ENCODE data around the gene GATM. TPM values are rescaled to one million over a fixed set of nuclear protein-coding genes. Genes with fewer than 3 reads are reported as not detected.
"Not testable (repeated sequence)": the region's sequence is repeated elsewhere in the genome, so short reads cannot be mapped to it uniquely, and the experiment has no call there.

The GATM gene
- total and polyA plus RNA-seq, 2 donors (not counting 1 experiment from before 2014, with no cell fraction given) = 0.07 to 0.17 TPM

DNA sequence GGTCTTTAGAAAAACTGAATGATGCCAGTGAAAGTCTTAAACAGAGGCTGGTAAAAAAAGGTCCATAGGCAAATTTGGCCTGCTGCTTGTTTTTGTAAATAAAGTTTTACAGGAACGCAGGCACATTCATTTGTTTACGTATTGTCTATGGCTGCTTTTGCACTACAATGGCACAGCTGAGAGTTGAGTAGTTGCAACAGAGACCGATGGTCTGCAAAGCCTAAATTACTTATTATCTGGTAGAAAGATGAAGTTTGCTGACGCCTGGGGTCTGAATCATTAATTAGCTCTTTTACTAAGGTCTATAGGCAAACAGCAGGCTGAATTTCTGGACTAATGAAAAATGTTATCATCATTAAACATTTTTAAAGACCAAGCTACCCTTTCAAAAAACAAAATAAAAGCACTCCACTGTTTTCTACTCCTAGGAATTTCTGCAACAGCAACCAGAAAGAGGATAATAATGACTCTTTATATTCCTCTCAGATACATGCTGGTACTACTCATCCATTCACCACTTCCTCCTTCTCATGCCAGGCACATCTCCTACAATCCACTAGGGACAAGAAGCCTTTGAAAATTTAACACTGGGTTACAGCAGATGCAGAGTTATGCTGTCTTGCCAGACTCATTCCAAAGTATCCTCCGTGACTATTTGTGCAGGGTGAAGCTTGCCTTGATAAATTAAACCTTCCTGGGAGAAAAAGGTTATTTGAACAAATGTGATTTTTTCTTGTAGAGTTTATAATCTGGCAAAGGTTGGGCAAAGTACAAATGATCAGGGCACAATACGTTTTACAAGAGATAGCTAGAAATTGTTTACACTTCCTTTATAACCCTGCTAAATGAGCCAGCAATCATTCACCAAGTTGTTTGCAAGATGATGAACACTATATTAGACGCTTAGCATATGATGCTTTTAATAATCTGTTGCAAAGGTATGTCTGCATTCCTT lies 6.0 kb downstream of the GATM start:
- Histone ChIP-seq H3K9me3 (ENCODE audit: control insufficient read depth, insufficient read depth, low read depth, low read length) (no peaks in the 10 kb centered on the region), H3K4me1 (ENCODE audit: control insufficient read depth, extremely low read depth, insufficient read depth, low read length) (no peaks in the 10 kb centered on the region), H3K4me2 (ENCODE audit: extremely low read depth, insufficient read depth, low read length) (no peak overlapping the region), H3K9ac (ENCODE audit: insufficient read depth, low read length) (no peak overlapping the region), H4K20me1 (ENCODE audit: control insufficient read depth, extremely low read depth, insufficient read depth, low read length) (no peaks in the 10 kb centered on the region), H2AFZ (ENCODE audit: low read length) (no peak overlapping the region), H3K27ac (ENCODE audit: insufficient read depth, low read length) (no peak overlapping the region), H3K36me3 (ENCODE audit: control insufficient read depth, insufficient read depth, low read length) (no peaks in the 10 kb centered on the region), H3K27me3 (ENCODE audit: control insufficient read depth, insufficient read depth, low read length) (peaks cover 11% of the 10 kb centered on the region), H3K4me3 (replicated peaks in 1 of 4; ENCODE audit: control extremely low read depth in 1 of 4, insufficient read depth in 1 of 4, low read depth in 3 of 4, low read length in 4 of 4) (no peak overlapping the region), H3K79me2 (ENCODE audit: control insufficient read depth, insufficient read depth, low read length) (no peaks in the 10 kb centered on the region)
- TF ChIP-seq, protein P1, sequence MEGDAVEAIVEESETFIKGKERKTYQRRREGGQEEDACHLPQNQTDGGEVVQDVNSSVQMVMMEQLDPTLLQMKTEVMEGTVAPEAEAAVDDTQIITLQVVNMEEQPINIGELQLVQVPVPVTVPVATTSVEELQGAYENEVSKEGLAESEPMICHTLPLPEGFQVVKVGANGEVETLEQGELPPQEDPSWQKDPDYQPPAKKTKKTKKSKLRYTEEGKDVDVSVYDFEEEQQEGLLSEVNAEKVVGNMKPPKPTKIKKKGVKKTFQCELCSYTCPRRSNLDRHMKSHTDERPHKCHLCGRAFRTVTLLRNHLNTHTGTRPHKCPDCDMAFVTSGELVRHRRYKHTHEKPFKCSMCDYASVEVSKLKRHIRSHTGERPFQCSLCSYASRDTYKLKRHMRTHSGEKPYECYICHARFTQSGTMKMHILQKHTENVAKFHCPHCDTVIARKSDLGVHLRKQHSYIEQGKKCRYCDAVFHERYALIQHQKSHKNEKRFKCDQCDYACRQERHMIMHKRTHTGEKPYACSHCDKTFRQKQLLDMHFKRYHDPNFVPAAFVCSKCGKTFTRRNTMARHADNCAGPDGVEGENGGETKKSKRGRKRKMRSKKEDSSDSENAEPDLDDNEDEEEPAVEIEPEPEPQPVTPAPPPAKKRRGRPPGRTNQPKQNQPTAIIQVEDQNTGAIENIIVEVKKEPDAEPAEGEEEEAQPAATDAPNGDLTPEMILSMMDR (conservative IDR thresholded peaks at IDR 0.05 in 1 of 2, IDR thresholded peaks at IDR 0.05 in 1 of 2; ENCODE audit: low read depth in 1 of 2, low read length in 2 of 2) = no peak
- TF ChIP-seq EZH2 (IDR thresholded peaks at IDR 0.05; ENCODE audit: low read length, missing control alignments) = no peak
- no peak for DNase-seq (ENCODE audit: low read depth in 2 of 2)

DNA sequence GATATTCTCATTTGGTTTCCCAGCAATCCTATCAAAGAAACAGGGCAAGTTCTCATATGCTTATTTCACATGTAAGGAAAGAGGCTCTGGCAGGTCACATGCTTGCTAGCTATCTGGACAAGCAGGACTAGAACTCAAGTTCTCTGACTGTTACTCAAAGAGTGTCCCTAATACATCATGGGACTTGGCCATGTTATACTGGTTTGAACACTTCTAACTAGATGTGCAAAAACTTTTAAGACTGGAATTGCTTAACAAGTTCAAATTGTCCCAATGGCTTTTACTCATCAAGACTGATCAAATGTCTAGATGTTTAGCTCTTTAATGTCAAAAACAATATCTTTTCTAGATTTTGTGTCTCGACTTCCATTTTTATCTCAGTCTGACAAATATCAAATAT lies 6.8 kb downstream of the GATM start:
- Histone ChIP-seq H3K4me2 (ENCODE audit: extremely low read depth, insufficient read depth, low read length) (no peak overlapping the region), H2AFZ (ENCODE audit: low read length) (no peak overlapping the region), H3K79me2 (ENCODE audit: control insufficient read depth, insufficient read depth, low read length) (no peaks in the 10 kb centered on the region), H3K36me3 (ENCODE audit: control insufficient read depth, insufficient read depth, low read length) (no peaks in the 10 kb centered on the region), H4K20me1 (ENCODE audit: control insufficient read depth, extremely low read depth, insufficient read depth, low read length) (no peaks in the 10 kb centered on the region), H3K4me1 (ENCODE audit: control insufficient read depth, extremely low read depth, insufficient read depth, low read length) (no peaks in the 10 kb centered on the region), H3K27me3 (ENCODE audit: control insufficient read depth, insufficient read depth, low read length) (peaks cover 4% of the 10 kb centered on the region), H3K4me3 (replicated peaks in 1 of 4; ENCODE audit: control extremely low read depth in 1 of 4, insufficient read depth in 1 of 4, low read depth in 3 of 4, low read length in 4 of 4) (no peak overlapping the region), H3K9me3 (ENCODE audit: control insufficient read depth, insufficient read depth, low read depth, low read length) (no peaks in the 10 kb centered on the region), H3K27ac (ENCODE audit: insufficient read depth, low read length) (no peak overlapping the region), H3K9ac (ENCODE audit: insufficient read depth, low read length) (no peak overlapping the region)
- TF ChIP-seq, protein P1 (conservative IDR thresholded peaks at IDR 0.05 in 1 of 2, IDR thresholded peaks at IDR 0.05 in 1 of 2; ENCODE audit: low read depth in 1 of 2, low read length in 2 of 2) = no peak
- DNase-seq (ENCODE audit: low read depth in 2 of 2) = no peak

DNA sequence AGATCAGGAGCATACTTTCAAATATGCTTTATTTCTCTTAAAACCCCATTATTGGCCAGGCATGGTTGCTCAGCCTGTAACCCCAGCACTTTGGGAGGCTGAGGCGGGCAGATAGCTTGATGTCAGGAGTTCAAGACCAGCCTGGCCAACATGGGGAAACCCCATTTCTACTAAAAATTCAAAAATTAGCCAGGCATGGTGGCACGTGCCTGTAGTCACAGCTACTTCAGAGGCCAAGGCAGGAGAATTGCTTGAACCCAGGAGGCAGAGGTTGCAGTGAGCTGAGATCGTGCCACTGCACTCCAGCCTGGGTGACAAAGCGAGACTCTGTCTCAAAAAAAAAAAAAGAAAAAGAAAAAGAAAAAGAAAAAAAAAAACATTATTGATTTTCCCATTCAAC lies 8.3 kb downstream of the GATM start:
- H3K79me2 ChIP-seq (ENCODE audit: control insufficient read depth, insufficient read depth, low read length); H3K9me3 ChIP-seq (ENCODE audit: control insufficient read depth, insufficient read depth, low read depth, low read length): not testable (repeated sequence)

DNA sequence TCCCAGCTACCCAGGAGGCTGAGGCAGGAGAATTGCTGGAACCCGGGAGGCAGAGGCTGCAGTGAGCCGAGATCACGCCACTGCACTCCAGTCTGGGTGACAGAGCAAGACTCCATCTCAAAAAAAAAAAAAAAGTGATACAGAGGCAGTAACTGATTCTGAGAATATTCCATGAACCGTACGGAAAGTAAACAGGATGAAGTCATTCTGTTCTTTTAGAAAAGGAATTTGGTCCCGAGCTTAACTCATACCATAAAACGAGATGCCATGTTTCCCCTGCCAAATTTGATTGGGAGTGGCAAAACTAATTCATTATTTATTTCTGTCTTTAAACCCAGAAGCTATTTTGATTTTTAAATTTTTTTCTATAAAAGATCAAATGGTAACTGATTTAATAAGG lies 11.1 kb downstream of the GATM start:
- not testable (repeated sequence) for H3K9me3 ChIP-seq (ENCODE audit: control insufficient read depth, insufficient read depth, low read depth, low read length); H3K9ac ChIP-seq (ENCODE audit: insufficient read depth, low read length); H3K36me3 ChIP-seq (ENCODE audit: control insufficient read depth, insufficient read depth, low read length); H3K4me1 ChIP-seq (ENCODE audit: control insufficient read depth, extremely low read depth, insufficient read depth, low read length); H3K27me3 ChIP-seq (ENCODE audit: control insufficient read depth, insufficient read depth, low read length); H2AFZ ChIP-seq (ENCODE audit: low read length); H3K4me2 ChIP-seq (ENCODE audit: extremely low read depth, insufficient read depth, low read length); H4K20me1 ChIP-seq (ENCODE audit: control insufficient read depth, extremely low read depth, insufficient read depth, low read length); H3K4me3 ChIP-seq (replicated peaks in 1 of 4; ENCODE audit: control extremely low read depth in 1 of 4, insufficient read depth in 1 of 4, low read depth in 3 of 4, low read length in 4 of 4); H3K27ac ChIP-seq (ENCODE audit: insufficient read depth, low read length); H3K79me2 ChIP-seq (ENCODE audit: control insufficient read depth, insufficient read depth, low read length); DNase-seq (ENCODE audit: low read depth in 2 of 2)

More for the DNA sequence above, 8.3 kb downstream of the GATM start:
- not testable (repeated sequence) for H3K27me3 ChIP-seq (ENCODE audit: control insufficient read depth, insufficient read depth, low read length); H2AFZ ChIP-seq (ENCODE audit: low read length); H3K4me2 ChIP-seq (ENCODE audit: extremely low read depth, insufficient read depth, low read length); H3K27ac ChIP-seq (ENCODE audit: insufficient read depth, low read length); H3K4me1 ChIP-seq (ENCODE audit: control insufficient read depth, extremely low read depth, insufficient read depth, low read length); H4K20me1 ChIP-seq (ENCODE audit: control insufficient read depth, extremely low read depth, insufficient read depth, low read length); H3K36me3 ChIP-seq (ENCODE audit: control insufficient read depth, insufficient read depth, low read length); H3K9ac ChIP-seq (ENCODE audit: insufficient read depth, low read length); DNase-seq (ENCODE audit: low read depth in 2 of 2); H3K4me3 ChIP-seq (replicated peaks in 1 of 4; ENCODE audit: control extremely low read depth in 1 of 4, insufficient read depth in 1 of 4, low read depth in 3 of 4, low read length in 4 of 4)
